GM21381 (cell line): ENCODE results near the gene NLGN1.
A peak's percentile ranks its signal among the peaks of the same experiment; 100 is the strongest.
"Not testable (repeated sequence)": the region's sequence is repeated elsewhere in the genome, so short reads cannot be mapped to it uniquely, and the experiment has no call there.

Experiments used
- ATAC-seq: cut with Tn5 transposase; IDR thresholded peaks from one replicate; pipeline ENCODE4 v1.9.1; 2021; ENCODE audit warnings: mild to moderate bottlenecking, moderate library complexity; ENCODE audit not compliant: unreplicated experiment

NLGN1 gene

GRCh38 chr3:173429076-173429475 is 31.5 kb downstream of the NLGN1 start:
- no peak for ATAC-seq

DNA sequence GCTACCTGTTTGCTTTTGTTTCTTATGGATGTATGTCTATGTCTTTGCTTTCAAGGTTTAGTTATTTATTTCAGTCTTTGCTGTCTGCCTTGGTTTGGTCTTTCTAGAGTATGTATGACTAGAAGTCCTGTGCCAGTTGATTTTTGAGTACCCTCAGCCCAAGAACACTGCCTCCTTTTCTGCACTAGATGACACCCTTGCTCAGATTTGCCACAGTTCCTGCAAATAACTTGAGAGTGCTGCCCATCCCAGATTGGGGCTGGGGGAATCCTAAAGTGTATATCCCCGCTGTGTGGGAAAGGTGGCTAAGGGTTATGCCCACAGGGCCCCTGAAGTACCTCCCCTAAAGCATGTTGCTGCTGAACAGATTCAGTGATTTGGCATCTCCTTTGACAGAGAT is 32.0 kb downstream of the NLGN1 start:
- ATAC-seq, result no peak

GRCh38 chr3:173430576-173430975 is 33.0 kb downstream of the NLGN1 start:
- ATAC-seq, result no peak

DNA sequence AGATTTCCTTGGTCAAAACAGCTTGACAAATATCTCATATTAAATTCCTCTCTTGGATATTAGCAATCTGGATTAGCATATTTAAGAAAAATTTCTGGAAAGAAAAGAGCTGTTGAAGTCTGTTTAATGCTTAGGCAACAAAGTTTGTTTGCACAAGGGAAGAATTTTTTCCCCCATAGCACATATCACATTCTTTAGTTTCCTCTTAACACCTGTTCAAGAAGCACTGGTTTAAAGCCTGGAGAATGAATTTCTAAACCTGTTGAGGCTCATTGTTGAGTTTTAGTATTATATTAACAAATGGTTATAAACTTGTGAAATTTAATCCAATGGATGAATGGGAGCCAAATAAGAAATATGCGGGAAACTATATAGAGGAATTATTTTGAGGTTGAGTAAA is 41.5 kb downstream of the NLGN1 start:
- no peak for ATAC-seq

DNA sequence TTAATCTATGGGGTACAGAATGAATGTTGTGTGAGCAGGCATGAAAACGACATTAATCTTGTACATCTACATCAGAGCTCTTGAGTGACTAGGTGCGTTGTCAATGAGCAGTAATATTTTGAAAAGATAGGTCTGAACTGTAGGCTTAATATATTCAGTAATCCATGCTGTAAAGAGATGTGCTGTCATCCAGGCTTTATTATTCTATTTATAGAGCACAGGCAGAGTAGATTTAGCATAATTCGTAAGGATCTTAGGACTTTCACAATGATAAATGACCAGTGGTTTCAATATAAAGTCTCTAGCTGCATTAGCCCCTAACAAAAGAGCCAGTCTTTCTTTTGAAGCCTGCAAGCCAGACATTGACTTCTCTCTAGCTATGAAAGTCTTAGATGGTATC is 43.0 kb downstream of the NLGN1 start:
- no peak for ATAC-seq

GRCh38 chr3:173451561-173451960 is 54.0 kb downstream of the NLGN1 start:
- not testable (repeated sequence) for ATAC-seq

GRCh38 chr3:173463250-173463649 is 65.7 kb downstream of the NLGN1 start:
- no peak for ATAC-seq

DNA sequence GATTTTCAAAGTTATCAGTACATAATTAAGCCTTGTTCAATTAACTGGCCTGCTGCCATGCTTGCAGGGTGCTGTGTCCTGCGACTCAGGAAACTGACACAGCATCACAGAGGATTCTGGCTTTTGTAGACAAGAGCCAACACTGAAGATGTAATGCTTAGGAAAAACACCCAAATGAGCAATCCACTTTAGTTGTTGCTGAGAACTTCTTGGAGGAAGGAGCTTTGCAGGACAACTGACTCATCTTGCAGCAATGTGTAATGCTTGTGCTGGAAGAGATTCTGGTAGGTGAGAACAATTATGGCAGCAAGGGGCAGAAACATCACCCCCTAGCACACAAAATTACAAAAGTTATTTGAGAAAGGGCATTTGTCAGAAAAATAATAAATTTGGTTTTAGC is 67.6 kb downstream of the NLGN1 start:
- ATAC-seq, result no peak

DNA sequence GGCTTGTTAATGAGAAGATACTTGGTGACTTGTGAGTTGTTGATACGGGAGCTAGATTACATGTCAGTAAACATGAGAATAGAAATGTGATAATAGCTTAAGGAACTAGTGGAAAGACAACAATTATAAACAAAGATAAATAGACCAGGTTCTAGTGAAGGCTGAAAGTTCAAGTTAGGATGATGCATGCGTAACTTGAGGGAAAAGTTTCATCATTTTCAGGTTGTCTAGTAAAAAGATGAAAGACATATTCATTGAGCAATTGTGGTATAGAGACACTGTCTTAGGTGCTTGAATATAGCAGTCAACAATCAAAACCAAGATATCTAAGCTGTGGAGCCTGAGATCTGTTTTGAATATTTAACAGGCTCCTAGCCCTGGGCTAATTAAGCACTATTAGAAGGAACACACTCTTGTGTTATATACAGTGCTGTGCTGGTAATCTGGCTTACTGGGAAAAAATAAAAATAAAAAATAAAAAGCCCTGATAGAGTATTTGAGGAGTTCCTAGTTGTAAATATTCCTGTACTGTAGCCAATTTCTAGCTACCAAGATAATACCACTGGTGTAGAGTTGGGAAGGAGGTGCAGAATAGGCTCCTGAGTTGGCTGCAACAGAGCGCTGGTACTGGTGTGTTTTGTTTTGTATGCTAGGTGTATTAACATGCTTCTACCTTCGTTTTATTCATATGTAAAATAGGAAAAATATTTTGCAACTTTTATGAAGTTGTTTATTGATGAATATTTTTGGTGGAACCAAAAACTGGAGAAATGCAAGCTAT is 68.5 kb downstream of the NLGN1 start:
- ATAC-seq, result no peak

DNA sequence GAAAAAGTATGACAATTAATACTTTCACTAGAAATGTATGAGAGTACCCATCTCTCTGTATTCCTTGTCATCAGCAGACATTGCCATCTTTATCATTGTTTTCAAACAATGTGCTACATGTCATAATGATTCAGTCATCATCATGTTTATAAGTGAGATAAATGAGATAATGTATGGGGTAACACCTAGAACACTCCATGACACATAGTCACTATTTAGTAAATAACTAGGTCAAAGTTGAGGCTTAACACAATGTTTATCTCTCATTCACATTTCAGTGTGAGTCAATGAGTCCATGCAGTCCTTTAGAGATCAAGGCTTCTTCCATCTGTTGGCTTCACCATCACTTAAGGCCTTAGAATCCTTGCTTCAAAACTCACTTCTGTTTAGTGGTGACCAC is 70.0 kb downstream of the NLGN1 start:
- ATAC-seq, result no peak

GRCh38 chr3:173473237-173473636 is 75.7 kb downstream of the NLGN1 start:
- no peak for ATAC-seq

- no peak for ATAC-seq
These were observed 81.8 kb downstream of the NLGN1 start for GRCh38 chr3:173479301-173479700.

- ATAC-seq, result no peak
These were observed 104.5 kb downstream of the NLGN1 start for GRCh38 chr3:173501931-173502489.

DNA sequence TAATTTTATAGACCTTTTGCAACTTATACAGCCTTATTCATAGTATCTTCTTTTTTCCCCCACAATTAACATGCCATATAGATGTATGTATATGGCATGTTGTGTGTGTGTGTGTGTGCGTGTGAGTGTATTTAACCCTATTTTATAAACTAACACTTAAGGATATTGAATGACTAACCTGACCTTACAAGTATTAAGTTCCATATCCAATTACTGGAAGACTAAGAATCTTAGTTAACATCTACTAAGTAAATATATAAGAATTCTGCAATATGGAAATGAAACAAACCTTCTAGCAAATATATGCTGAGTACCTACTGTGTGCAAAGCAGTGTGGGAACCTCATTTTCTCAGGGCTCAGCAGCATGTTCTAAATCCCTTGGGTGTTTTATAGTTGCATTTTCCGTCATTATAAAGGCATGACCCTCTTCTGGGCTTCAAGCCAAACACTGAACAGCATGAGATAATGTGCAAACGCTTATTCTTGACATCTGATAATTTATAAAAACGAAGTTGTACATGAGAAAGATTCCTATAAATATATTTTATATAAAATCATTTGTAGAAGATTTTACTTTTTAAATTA is 105.5 kb downstream of the NLGN1 start:
- no peak for ATAC-seq

DNA sequence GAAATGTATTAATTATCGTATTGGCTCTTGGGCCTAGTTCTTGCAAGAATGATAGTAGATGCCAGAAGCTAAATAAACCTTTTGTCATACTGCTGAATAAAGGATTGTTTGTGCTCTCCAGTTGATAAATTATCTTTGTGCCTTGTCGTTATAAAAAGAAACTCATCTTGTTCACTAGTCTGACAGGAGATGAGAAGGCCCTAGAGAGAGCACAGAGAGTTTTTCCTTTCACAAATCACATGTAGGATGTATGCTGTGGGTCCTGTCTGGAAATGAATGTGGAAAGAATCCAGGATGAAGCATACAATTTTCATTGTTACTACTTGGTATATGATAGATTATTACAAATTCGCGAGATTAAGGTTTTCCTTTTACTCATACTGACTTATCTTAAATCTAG is 113.0 kb downstream of the NLGN1 start:
- ATAC-seq, result no peak

- ATAC-seq, result peak; percentile 70
These were observed 115.6 kb downstream of the NLGN1 start for GRCh38 chr3:173513123-173513522.

DNA sequence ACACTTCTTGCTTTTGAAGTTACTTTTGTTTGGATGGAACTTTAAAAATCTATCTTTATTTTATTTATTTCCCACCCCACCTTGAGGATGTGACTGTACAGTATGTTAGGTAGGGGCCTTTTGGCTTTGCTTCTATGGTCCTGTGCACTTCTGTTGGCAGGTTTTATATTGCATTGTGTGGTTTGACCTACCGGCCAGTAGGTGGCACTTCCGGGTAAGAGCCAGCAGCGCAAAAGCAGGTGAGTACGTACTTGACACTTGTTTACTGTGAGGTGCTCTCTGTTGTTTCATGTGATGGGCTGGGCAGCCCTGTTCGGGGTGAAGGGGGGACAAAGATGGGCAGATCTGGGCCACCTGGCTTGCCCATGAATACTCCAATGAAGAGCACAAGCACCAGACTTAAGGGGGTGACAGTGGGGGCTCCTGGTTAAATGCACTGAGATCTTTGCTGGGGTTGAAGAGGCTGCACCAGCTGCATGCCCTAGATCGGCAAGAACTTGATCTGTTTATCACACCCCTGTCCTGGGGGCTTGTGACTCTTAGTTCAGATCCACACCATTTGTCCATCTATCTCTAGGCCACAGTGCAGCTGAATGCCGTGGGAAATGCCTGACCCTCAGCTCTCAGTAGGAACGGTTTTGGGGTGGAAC is 131.6 kb downstream of the NLGN1 start:
- ATAC-seq, result peak; percentile 98

- ATAC-seq, result no peak
These were observed 134.1 kb downstream of the NLGN1 start for GRCh38 chr3:173531602-173532001.

DNA sequence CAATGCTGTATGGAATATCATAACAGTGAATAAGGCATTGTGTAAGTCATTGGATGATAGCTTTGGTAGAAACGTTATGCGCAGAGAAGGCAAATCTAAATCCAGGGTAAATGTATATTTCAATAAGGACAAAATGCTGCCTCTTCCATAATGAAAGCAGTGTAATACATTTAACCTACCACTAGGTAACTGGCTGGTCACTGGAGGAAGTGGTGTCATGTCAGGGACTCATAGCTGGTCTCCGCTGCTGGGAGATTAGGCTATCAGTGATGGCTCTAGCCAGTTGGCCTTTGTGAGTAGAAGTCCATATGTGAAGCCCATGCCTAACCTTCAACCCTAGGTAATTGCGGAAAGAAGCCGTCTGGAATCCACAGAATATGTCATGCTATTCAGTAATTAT is 140.9 kb downstream of the NLGN1 start:
- ATAC-seq, result no peak

DNA sequence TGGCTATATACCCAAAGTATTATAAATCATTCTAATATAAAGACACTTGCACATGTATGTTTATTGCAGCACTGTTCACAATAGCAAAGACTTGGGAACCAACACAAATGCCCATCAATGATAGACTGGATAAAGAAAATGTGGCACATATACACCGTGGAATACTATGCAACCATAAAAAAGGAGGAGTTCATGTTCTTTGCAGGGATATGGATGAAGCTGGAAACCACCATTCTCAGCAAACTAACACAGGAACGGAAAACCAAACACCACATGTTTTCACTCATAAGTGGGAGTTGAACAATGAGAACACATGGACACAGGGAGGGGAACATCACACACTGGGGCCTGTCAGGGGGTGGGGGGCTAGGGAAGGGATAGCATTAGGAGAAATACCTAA is 148.0 kb downstream of the NLGN1 start:
- ATAC-seq, result not testable (repeated sequence)

GRCh38 chr3:173547070-173547469 is 149.5 kb downstream of the NLGN1 start:
- no peak for ATAC-seq

GRCh38 chr3:173548261-173548660 is 150.7 kb downstream of the NLGN1 start:
- no peak for ATAC-seq
